C4-2B (cell line): ENCODE results near the gene PXT1.

ENCODE experiments used
- H3K27ac ChIP-seq: fragments of 450-650 bp; 2 replicates; pipeline ENCODE4 v1.5.1; 2017
- CTCF ChIP-seq: fragments of 450-650 bp; conservative IDR thresholded peaks from 2 replicates; pipeline ENCODE4 v1.5.1; 2017; ENCODE audit warnings: mild to moderate bottlenecking
- ZFX ChIP-seq: fragments of 450-650 bp; IDR thresholded peaks from 2 replicates; pipeline ENCODE4 v1.6.1; 2017

Gene PXT1

GRCh38 chr6:36358226-36358915, 84.3 kb downstream of the PXT1 start:
- TF ChIP-seq ZFX (no peak), CTCF (no peak)
- no peak overlapping the region for H3K27ac ChIP-seq

GRCh38 chr6:36357872-36358225, 84.8 kb downstream of the PXT1 start:
- no peak for TF ChIP-seq ZFX
- no peak for TF ChIP-seq CTCF
- H3K27ac ChIP-seq, result no peak overlapping the region

- no peak overlapping the region for H3K27ac ChIP-seq
- no peak for TF ChIP-seq ZFX
- TF ChIP-seq CTCF, result no peak
These were observed 86.8 kb downstream of the PXT1 start for GRCh38 chr6:36355819-36356218.

GRCh38 chr6:36353411-36353915, 89.2 kb downstream of the PXT1 start:
- TF ChIP-seq CTCF, result no peak
- TF ChIP-seq ZFX, result no peak
- no peak overlapping the region for H3K27ac ChIP-seq

GRCh38 chr6:36352477-36353157, 90.0 kb downstream of the PXT1 start:
- no peak overlapping the region for H3K27ac ChIP-seq
- TF ChIP-seq CTCF, result no peak
- TF ChIP-seq ZFX, result no peak

- peak overlapping the region; percentile 78 for H3K27ac ChIP-seq
- TF ChIP-seq ZFX (no peak), CTCF (no peak)
These were observed 91.7 kb downstream of the PXT1 start for GRCh38 chr6:36350681-36351571.

- no peak for TF ChIP-seq ZFX
- TF ChIP-seq CTCF, result no peak
- peak overlapping the region; percentile 78 for H3K27ac ChIP-seq
These were observed 92.6 kb downstream of the PXT1 start for GRCh38 chr6:36350082-36350481.
